Measurements from ENCODE around the gene SH3D21. TPM values are rescaled to one million over a fixed set of nuclear protein-coding genes. Genes with fewer than 3 reads are reported as not detected.

Gene SH3D21
- total RNA-seq, 1 experiment from 2014 or later: 18.3 TPM

DNA sequence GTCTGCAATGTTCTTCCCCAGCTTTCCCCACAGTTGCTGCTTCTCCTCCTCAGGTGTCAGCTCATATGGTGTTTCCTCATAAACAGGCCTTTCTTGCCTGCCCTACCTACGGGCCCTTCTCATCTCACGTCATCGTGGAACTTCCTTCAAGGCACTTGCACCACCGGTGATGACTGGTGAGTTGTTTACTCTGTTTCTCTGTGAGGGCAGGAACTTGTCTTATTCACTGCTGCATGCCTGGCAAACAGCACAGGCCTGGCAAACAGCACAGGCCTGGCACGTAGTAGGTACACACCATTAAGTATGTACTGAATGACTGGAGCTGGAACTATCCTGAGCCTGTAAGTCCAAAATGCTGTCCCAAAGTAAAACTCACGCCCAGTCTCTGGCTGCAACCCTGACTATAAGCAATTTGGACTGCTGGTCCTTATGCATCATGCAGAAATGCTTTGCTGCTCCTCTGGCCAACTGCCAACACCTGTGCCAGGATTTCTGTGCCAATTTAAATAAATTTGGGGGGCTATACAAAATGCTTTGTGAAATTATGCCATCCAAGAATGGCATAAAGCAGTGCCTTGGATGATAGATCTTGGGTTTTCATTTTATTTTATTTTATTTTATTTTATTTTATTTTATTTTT is 53.9 kb downstream of the SH3D21 start:
- no peak overlapping the region for H3K56ac ChIP-seq (ENCODE audit: insufficient read length, low read depth, low read length)
- H3K14ac ChIP-seq (ENCODE audit: insufficient read depth, low read length): no peak overlapping the region
- H3K27me3 ChIP-seq (ENCODE audit: insufficient read depth, low read length): no peaks in the 10 kb centered on the region
- no CpG with 5 or more reads among the region's 6 CpGs for WGBS (ENCODE audit: extremely low coverage, insufficient read length, low lambda C conversion rate)
- H3K4ac ChIP-seq (ENCODE audit: low read depth, low read length): no peak overlapping the region
- Mint-ChIP-seq H3K27me3 (ENCODE audit: low read depth) (no peaks in the 10 kb centered on the region), H3K27ac (peak overlapping the region in 1 of 3 experiments; percentile 61; a peak in 4 of 7 replicates), H3K4me3 (no peak overlapping the region), H3K36me3 (ENCODE audit: insufficient read depth in 1 of 3, low read depth in 3 of 3) (peaks cover 7 to 39% (median 30%) of the 10 kb centered on the region in 3 experiments), H3K4me1 (no peaks in the 10 kb centered on the region), H3K9me3 (no peaks in the 10 kb centered on the region)
- H3K23me2 ChIP-seq (ENCODE audit: insufficient read length, low read depth, low read length, poor library complexity, severe bottlenecking): no peaks in the 10 kb centered on the region
- no peaks in the 10 kb centered on the region for H3K4me1 ChIP-seq (ENCODE audit: insufficient read depth, low read length)
- H3K23ac ChIP-seq (ENCODE audit: insufficient read length, low read depth, low read length): no peak overlapping the region
- no peak overlapping the region for H2AK5ac ChIP-seq (ENCODE audit: insufficient read length, low read length)
- H4K91ac ChIP-seq (ENCODE audit: insufficient read length, low read depth, low read length): no peak overlapping the region
- H2AFZ ChIP-seq (ENCODE audit: low read length): no peak overlapping the region
- H2BK120ac ChIP-seq (ENCODE audit: low read depth, low read length, poor library complexity, severe bottlenecking): no peak overlapping the region
- H3T11ph ChIP-seq (ENCODE audit: low read length): no peak overlapping the region
- TF ChIP-seq, protein P1, sequence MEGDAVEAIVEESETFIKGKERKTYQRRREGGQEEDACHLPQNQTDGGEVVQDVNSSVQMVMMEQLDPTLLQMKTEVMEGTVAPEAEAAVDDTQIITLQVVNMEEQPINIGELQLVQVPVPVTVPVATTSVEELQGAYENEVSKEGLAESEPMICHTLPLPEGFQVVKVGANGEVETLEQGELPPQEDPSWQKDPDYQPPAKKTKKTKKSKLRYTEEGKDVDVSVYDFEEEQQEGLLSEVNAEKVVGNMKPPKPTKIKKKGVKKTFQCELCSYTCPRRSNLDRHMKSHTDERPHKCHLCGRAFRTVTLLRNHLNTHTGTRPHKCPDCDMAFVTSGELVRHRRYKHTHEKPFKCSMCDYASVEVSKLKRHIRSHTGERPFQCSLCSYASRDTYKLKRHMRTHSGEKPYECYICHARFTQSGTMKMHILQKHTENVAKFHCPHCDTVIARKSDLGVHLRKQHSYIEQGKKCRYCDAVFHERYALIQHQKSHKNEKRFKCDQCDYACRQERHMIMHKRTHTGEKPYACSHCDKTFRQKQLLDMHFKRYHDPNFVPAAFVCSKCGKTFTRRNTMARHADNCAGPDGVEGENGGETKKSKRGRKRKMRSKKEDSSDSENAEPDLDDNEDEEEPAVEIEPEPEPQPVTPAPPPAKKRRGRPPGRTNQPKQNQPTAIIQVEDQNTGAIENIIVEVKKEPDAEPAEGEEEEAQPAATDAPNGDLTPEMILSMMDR (conservative IDR thresholded peaks at IDR 0.05): no peak
- H3K79me2 ChIP-seq (ENCODE audit: insufficient read depth, low read length): no peaks in the 10 kb centered on the region
- H3K18ac ChIP-seq (ENCODE audit: insufficient read length, low read depth, low read length): no peak overlapping the region
- no peak overlapping the region for H2BK15ac ChIP-seq (ENCODE audit: low read depth, low read length)
- no peak overlapping the region for H2BK5ac ChIP-seq (ENCODE audit: insufficient read length, low read length)
- H3K9me3 ChIP-seq (ENCODE audit: control insufficient read depth, low read depth, low read length): no peaks in the 10 kb centered on the region
- no peaks in the 10 kb centered on the region for H4K20me1 ChIP-seq (ENCODE audit: control insufficient read depth, insufficient read depth, insufficient read length)
- H4K5ac ChIP-seq (ENCODE audit: insufficient read length, low read depth, low read length): no peak overlapping the region
- H3K27ac ChIP-seq (ENCODE audit: insufficient read length, low read depth, low read length): no peak overlapping the region
- H3K4me2 ChIP-seq (ENCODE audit: insufficient read depth, insufficient read length, low read length): no peak overlapping the region
- no peak overlapping the region for H3K9ac ChIP-seq (ENCODE audit: extremely low read depth, insufficient read length, low read length)
- H2BK12ac ChIP-seq (ENCODE audit: insufficient read length, low read depth, low read length): no peak overlapping the region
- H3K79me1 ChIP-seq (ENCODE audit: insufficient read depth, low read depth, low read length, poor library complexity, severe bottlenecking): no peaks in the 10 kb centered on the region
- no peak for DNase-seq
- no peak overlapping the region for H4K8ac ChIP-seq (replicated peaks; ENCODE audit: insufficient read length, low read depth, low read length)
- H2BK20ac ChIP-seq (ENCODE audit: low read depth, low read length, poor library complexity, severe bottlenecking): no peak overlapping the region

Data from H9 (cell line).